Gastrocnemius medialis (tissue), 4 donors: ENCODE data around the gene KISS1R. TPM values are rescaled to one million over a fixed set of nuclear protein-coding genes. Genes with fewer than 3 reads are reported as not detected.

Source experiments
- ATAC-seq, 2 donors: fragments of 150-250 bp; one replicate each; pipeline ENCODE4 v1.9.1; 2016
- DNase-seq, 2 donors: peaks; one replicate each; pipeline ENCODE4 v3.0.0-alpha.2; 2019
- H3K27ac ChIP-seq, 4 donors: fragments of 200-600 bp; sonication (generic); 1 replicate in 1 of 4; 2 replicates in 3 of 4; pipeline ENCODE4 v1.5.1; 2016 to 2018; ENCODE audit warnings: mild to moderate bottlenecking in 2 of 4, moderate library complexity in 1 of 4
- H3K27me3 ChIP-seq, 3 donors: fragments of 200-600 bp; sonication (generic) in 2 of 3; 1 replicate in 1 of 3; 2 replicates in 2 of 3; pipeline versions ENCODE4 v1.5.1 to v1.6.0; 2016 to 2019; ENCODE audit warnings: mild to moderate bottlenecking in 1 of 3, moderate library complexity in 1 of 3
- H3K36me3 ChIP-seq, 2 donors: fragments of 200-600 bp; sonication (generic) in 1 of 2; one replicate each; pipeline ENCODE4 v1.5.1; 2017 to 2018
- H3K4me1 ChIP-seq, 2 donors: fragments of 200-600 bp; sonication (generic) in 1 of 2; one replicate each; pipeline ENCODE4 v1.5.1; 2016 to 2017; ENCODE audit warnings: mild to moderate bottlenecking in 2 of 2
- H3K4me3 ChIP-seq, 4 donors: fragments of 200-600 bp; sonication (generic) in 3 of 4; 1 replicate in 1 of 4; 2 replicates in 3 of 4; pipeline ENCODE4 v1.5.1; 2016 to 2019; ENCODE audit warnings: mild to moderate bottlenecking in 2 of 4
- H3K9me3 ChIP-seq, 3 donors: fragments of 200-600 bp; sonication (generic) in 2 of 3; 1 replicate in 1 of 3; 2 replicates in 2 of 3; pipeline ENCODE4 v1.5.1; 2016 to 2019
- POLR2A ChIP-seq, 2 donors: fragments of 450-650 bp; IDR thresholded peaks; one replicate each; pipeline ENCODE4 v1.6.1; 2017; ENCODE audit warnings: antibody characterized with exemption in 2 of 2, mild to moderate bottlenecking in 2 of 2, moderate library complexity in 2 of 2
- in situ Hi-C, 4 donors: fragments of 200-750 bp; cut with MboI; loops; one replicate each; pipeline versions ENCODE4 v1.15.0 to v1.8.0; 2017; ENCODE audit warnings: low sequenced_read_pairs in 4 of 4
- intact Hi-C: fragments of 100-400 bp; cut with DNase I; formaldehyde crosslinking; loops from one replicate; pipeline ENCODE4 v1.15.1; 2023; ENCODE audit warnings: low total_unique reads
- total RNA-seq, 4 donors: library from RNA; depleted of rRNA; stranded (reverse); fragments of >200 nt; gene quantifications; one replicate each; pipeline versions ENCODE4 v1.1.0 to v1.2.3, GENCODE V29; 2016
- TF ChIP-seq, protein P1 (sequence below), 5 experiments: fragments of 450-650 bp in 3 of 5; fragments of 200-600 bp in 2 of 5; sonication (generic) in 2 of 5; IDR thresholded peaks in 4 of 5; conservative IDR thresholded peaks in 1 of 5; 1 replicate in 4 of 5; 2 replicates in 1 of 5; pipeline ENCODE4 v1.5.1; 2016 to 2019; ENCODE audit warnings: antibody characterized with exemption in 5 of 5, mild to moderate bottlenecking in 3 of 5, moderate library complexity in 3 of 5

The KISS1R gene
- total RNA-seq, 4 donors from 2014 or later: not detected

DNA sequence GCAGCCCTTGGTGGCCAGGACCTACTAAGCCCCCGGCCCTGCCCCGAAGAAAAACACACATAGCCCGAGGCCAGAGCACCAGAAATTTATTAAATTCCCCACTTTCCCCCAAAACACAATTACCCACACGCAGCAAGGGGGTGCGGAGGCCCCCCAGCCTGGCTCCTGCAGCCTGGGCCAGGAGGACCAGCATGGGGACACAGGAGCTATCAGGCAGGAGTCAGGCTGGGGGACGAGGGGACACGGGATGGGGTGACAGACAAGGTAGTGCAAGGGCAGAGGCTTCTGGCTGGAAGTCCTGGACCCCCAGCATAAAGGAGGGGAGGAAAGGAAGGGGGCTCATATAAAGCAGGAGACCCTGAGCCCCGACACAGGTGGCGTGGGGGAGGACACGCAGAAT lies 20.7 kb upstream of the KISS1R start:
- H3K9me3 ChIP-seq: no peaks in the 10 kb centered on the region
- ATAC-seq (no peak), DNase-seq (no peak)
- H3K27me3 ChIP-seq: no peaks in the 10 kb centered on the region
- TF ChIP-seq, protein P1, sequence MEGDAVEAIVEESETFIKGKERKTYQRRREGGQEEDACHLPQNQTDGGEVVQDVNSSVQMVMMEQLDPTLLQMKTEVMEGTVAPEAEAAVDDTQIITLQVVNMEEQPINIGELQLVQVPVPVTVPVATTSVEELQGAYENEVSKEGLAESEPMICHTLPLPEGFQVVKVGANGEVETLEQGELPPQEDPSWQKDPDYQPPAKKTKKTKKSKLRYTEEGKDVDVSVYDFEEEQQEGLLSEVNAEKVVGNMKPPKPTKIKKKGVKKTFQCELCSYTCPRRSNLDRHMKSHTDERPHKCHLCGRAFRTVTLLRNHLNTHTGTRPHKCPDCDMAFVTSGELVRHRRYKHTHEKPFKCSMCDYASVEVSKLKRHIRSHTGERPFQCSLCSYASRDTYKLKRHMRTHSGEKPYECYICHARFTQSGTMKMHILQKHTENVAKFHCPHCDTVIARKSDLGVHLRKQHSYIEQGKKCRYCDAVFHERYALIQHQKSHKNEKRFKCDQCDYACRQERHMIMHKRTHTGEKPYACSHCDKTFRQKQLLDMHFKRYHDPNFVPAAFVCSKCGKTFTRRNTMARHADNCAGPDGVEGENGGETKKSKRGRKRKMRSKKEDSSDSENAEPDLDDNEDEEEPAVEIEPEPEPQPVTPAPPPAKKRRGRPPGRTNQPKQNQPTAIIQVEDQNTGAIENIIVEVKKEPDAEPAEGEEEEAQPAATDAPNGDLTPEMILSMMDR (IDR thresholded peaks at IDR 0.05 in 4 of 5, conservative IDR thresholded peaks at IDR 0.05 in 1 of 5): no peak
- no peak for TF ChIP-seq POLR2A (IDR thresholded peaks at IDR 0.05)
- in situ Hi-C loops (no loop called here), intact Hi-C loops (no loop called here)
- peaks cover 0 to 9% of the 10 kb centered on the region in 2 donors for H3K4me1 ChIP-seq
- H3K27ac ChIP-seq: no peak overlapping the region
- peaks cover 0 to 15% of the 10 kb centered on the region in 2 donors for H3K36me3 ChIP-seq
- H3K4me3 ChIP-seq: no peak overlapping the region

DNA sequence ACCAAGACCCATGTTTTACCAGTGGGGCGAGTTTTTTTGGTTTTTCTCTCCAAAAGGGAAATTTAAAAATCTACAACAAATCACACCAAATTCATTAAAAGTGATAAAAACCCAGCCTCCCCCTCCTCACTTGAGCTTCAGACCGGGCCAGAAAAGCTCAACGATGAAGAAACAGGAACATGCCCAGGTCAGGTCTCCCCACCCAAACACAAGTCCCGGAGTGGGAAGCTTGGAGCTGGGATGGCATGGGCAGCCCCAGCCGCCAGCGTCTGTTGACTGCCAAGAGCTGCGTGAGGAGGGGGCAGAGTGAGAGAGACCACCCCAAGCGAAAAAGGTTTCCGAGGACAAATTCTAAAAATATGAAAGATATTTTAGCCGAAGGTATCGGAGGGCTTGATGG lies 20.1 kb upstream of the KISS1R start:
- no peak overlapping the region for H3K27ac ChIP-seq
- H3K4me1 ChIP-seq: peaks cover 0 to 6% of the 10 kb centered on the region in 2 donors
- DNase-seq: no peak
- H3K9me3 ChIP-seq: no peaks in the 10 kb centered on the region
- intact Hi-C loops: no loop called here
- in situ Hi-C loops: no loop called here
- TF ChIP-seq, protein P1 (IDR thresholded peaks at IDR 0.05 in 4 of 5, conservative IDR thresholded peaks at IDR 0.05 in 1 of 5): no peak
- TF ChIP-seq POLR2A (IDR thresholded peaks at IDR 0.05): no peak
- no peak for ATAC-seq
- no peak overlapping the region for H3K4me3 ChIP-seq
- H3K27me3 ChIP-seq: no peaks in the 10 kb centered on the region
- H3K36me3 ChIP-seq: peaks cover 0 to 19% of the 10 kb centered on the region in 2 donors

DNA sequence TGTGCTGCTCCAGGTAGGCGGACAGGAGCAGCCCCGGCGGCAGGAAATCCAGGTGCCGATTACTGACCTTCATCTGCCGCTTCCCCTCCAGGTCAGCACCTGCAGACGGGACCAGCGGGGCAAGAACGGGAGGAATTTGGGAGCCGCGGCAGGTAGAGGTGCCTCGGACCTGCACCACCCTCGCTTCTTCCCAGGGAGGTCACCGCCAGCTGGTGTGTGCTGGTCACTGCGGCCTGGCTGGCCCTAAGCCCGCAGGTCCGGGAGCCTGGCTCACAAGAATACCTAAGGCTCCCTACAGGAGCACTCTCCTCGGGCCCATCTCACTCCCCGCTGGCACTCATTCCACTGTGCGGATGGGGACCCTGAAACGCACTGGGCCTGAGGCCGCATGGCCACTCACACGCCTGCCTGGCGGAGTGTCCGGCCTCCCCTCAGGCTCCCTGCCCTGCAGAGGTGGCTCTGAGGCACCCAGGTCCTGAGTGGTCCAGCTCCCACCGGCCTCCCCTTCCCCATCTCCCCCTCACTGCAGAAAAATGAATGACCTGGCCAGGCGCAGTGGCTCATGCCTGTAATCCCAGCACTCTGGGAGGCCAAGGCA lies 19.6 kb upstream of the KISS1R start:
- H3K36me3 ChIP-seq: peaks cover 0 to 20% of the 10 kb centered on the region in 2 donors
- intact Hi-C loops: no loop called here
- DNase-seq (no peak), ATAC-seq (no peak)
- in situ Hi-C loops: no loop called here
- H3K9me3 ChIP-seq: no peaks in the 10 kb centered on the region
- H3K27ac ChIP-seq: no peak overlapping the region
- no peak overlapping the region for H3K4me3 ChIP-seq
- no peaks in the 10 kb centered on the region for H3K27me3 ChIP-seq
- TF ChIP-seq POLR2A (IDR thresholded peaks at IDR 0.05): no peak
- TF ChIP-seq, protein P1 (IDR thresholded peaks at IDR 0.05 in 4 of 5, conservative IDR thresholded peaks at IDR 0.05 in 1 of 5): no peak
- peaks cover 0 to under 1% of the 10 kb centered on the region in 2 donors for H3K4me1 ChIP-seq

DNA sequence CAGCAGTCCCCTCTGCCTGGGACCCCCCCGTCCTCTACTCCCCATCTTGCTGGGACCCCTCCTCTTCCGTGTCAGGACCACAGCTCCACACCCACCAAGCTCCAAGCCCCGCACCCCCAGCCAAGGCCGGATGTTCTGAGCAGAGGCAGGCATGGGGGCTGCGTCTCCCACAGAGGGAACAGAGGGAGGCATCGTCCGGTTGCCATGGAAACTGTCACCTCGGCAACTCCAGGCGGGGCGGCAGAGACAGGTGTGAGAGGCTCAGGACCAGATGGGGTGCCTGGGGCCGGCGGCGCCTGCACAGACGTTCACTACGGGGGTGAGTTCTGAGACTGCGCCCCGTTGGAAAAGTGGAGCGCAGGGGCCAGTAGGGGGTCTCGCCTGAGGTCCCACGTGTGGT lies 18.5 kb upstream of the KISS1R start:
- H3K4me3 ChIP-seq: no peak overlapping the region
- in situ Hi-C loops: no loop called here
- TF ChIP-seq POLR2A (IDR thresholded peaks at IDR 0.05): no peak
- TF ChIP-seq, protein P1 (IDR thresholded peaks at IDR 0.05 in 4 of 5, conservative IDR thresholded peaks at IDR 0.05 in 1 of 5): no peak
- DNase-seq (no peak), ATAC-seq (no peak)
- no peaks in the 10 kb centered on the region for H3K4me1 ChIP-seq
- intact Hi-C loops: no loop called here
- no peak overlapping the region for H3K27ac ChIP-seq
- H3K27me3 ChIP-seq: no peaks in the 10 kb centered on the region
- H3K36me3 ChIP-seq: peaks cover 0 to 20% of the 10 kb centered on the region in 2 donors
- no peaks in the 10 kb centered on the region for H3K9me3 ChIP-seq
